Mucosa of stomach (tissue), 1 donor: ENCODE data around the gene FGB.

Source experiments
- H3K27me3 ChIP-seq: one replicate; pipeline ENCODE4 v1.7.0; 2013; ENCODE audit warnings: mild to moderate bottlenecking, low read length; ENCODE audit not compliant: control insufficient read depth, insufficient read depth
- H3K36me3 ChIP-seq: one replicate; pipeline ENCODE4 v1.7.0; 2013; ENCODE audit warnings: low read length; ENCODE audit not compliant: control insufficient read depth, insufficient read depth
- H3K4me1 ChIP-seq: one replicate; pipeline ENCODE4 v1.7.0; 2013; ENCODE audit warnings: mild to moderate bottlenecking, low read length; ENCODE audit not compliant: control insufficient read depth, insufficient read depth
- H3K4me3 ChIP-seq: one replicate; pipeline ENCODE4 v1.7.0; 2013; ENCODE audit warnings: low read length
- H3K9ac ChIP-seq: one replicate; pipeline ENCODE4 v1.7.0; 2013; ENCODE audit warnings: mild to moderate bottlenecking, low read length, moderate library complexity
- H3K9me3 ChIP-seq: one replicate; pipeline ENCODE4 v1.7.0; 2013; ENCODE audit warnings: mild to moderate bottlenecking, low read length, moderate library complexity; ENCODE audit not compliant: control insufficient read depth
- donor health status: Pancreatic carcinoma.

Gene FGB

DNA sequence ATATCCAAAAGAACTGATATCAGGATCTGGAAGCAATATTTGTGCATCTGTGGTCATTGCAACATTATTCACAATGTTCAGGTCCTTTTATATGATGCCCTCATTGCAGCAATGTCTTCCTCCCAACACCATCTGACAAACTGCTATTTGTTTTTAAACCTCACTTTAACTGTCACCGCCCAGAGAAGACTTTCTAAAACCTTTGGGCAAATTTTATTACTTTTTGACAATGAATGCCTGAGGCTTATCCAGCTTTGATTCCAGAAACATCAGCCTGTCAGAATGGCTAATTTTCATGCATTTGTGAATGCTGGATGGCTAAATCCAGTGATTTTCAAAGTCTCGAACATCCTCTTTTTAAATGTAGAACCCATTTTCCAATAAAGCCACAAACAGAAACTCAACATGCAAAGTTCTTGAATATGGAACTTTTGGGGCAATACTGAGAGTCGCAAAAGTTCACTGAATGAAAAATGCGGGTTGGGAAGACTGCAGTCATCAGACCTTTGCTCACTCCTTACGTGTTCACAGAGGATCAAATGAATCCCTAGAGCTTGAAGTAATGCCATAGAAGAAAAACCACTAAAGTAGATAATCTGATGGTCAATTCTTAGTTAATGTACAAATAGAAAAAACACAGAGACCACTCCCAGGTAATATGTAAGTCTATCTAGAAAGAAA lies 10.5 kb downstream of the FGB start:
- Histone ChIP-seq H3K4me3 (no peak overlapping the region), H3K9ac (no peak overlapping the region), H3K4me1 (no peaks in the 10 kb centered on the region), H3K36me3 (no peaks in the 10 kb centered on the region), H3K27me3 (no peaks in the 10 kb centered on the region), H3K9me3 (no peaks in the 10 kb centered on the region)

- Histone ChIP-seq H3K27me3 (no peaks in the 10 kb centered on the region), H3K4me3 (no peak overlapping the region), H3K36me3 (no peaks in the 10 kb centered on the region), H3K9me3 (no peaks in the 10 kb centered on the region), H3K4me1 (no peaks in the 10 kb centered on the region), H3K9ac (no peak overlapping the region)
Observed at GRCh38 chr4:154574311-154574710, 11.5 kb downstream of the FGB start.

- H3K9me3 ChIP-seq: no peaks in the 10 kb centered on the region
- H3K4me3 ChIP-seq: no peak overlapping the region
- H3K27me3 ChIP-seq: no peaks in the 10 kb centered on the region
- no peaks in the 10 kb centered on the region for H3K4me1 ChIP-seq
- H3K36me3 ChIP-seq: no peaks in the 10 kb centered on the region
- no peak overlapping the region for H3K9ac ChIP-seq
Observed at GRCh38 chr4:154577324-154577723, 14.5 kb downstream of the FGB start.

DNA sequence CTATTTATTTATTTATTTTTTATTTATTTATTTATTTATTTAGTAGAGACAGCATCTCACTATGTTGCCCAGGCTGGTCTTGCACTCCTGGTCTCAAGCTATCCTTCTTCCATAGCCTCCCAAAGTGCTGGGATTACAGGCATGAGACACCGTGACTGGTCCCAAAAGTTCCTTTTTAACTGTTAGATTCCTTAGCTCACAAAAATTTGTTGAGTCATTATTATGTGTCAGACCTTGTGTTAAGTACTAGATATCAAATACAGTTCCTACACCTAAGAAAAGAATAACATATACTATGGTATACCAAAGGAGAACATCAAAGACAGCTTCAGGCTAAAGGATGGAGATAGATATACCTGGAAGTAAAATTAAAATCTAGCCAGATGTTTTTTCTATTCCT lies 16.1 kb downstream of the FGB start:
- Histone ChIP-seq H3K9me3 (no peaks in the 10 kb centered on the region), H3K27me3 (no peaks in the 10 kb centered on the region), H3K9ac (no peak overlapping the region), H3K36me3 (no peaks in the 10 kb centered on the region), H3K4me1 (no peaks in the 10 kb centered on the region), H3K4me3 (no peak overlapping the region)

GRCh38 chr4:154579927-154580326 lies 17.1 kb downstream of the FGB start:
- Histone ChIP-seq H3K36me3 (no peaks in the 10 kb centered on the region), H3K9me3 (no peaks in the 10 kb centered on the region), H3K9ac (no peak overlapping the region), H3K4me3 (no peak overlapping the region), H3K4me1 (no peaks in the 10 kb centered on the region), H3K27me3 (no peaks in the 10 kb centered on the region)

GRCh38 chr4:154582723-154583122 lies 19.9 kb downstream of the FGB start:
- no peaks in the 10 kb centered on the region for H3K27me3 ChIP-seq
- no peaks in the 10 kb centered on the region for H3K36me3 ChIP-seq
- H3K9me3 ChIP-seq: no peaks in the 10 kb centered on the region

GRCh38 chr4:154583230-154583629 lies 20.4 kb downstream of the FGB start:
- Histone ChIP-seq H3K36me3 (no peaks in the 10 kb centered on the region), H3K27me3 (no peaks in the 10 kb centered on the region)

More at GRCh38 chr4:154582723-154583122, 19.9 kb downstream of the FGB start:
- Histone ChIP-seq H3K4me3 (no peak overlapping the region), H3K4me1 (no peaks in the 10 kb centered on the region), H3K9ac (no peak overlapping the region)

DNA sequence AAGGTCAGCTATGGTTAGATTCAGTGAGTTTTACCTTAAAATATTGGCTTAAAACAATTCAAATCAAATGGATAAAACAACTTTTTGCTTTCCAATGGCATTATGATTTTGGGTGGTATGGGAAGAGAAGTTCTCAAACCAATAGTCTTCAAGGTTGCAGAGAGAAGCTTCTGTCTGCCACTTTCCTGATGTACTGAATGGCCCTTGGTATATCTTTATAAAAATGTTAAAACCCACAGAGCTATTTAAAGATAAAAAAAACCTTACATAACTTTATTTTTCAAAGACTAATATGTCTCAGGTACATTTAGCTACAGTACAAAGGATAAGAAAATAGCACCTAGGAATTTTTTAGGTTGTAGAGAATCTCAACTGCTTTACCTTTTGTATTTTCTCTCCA lies 20.9 kb downstream of the FGB start:
- H3K9ac ChIP-seq: no peak overlapping the region
- H3K27me3 ChIP-seq: no peaks in the 10 kb centered on the region
- no peaks in the 10 kb centered on the region for H3K4me1 ChIP-seq
- H3K36me3 ChIP-seq: no peaks in the 10 kb centered on the region
- no peaks in the 10 kb centered on the region for H3K9me3 ChIP-seq
- no peak overlapping the region for H3K4me3 ChIP-seq

More at GRCh38 chr4:154583230-154583629, 20.4 kb downstream of the FGB start:
- Histone ChIP-seq H3K4me3 (no peak overlapping the region), H3K9me3 (no peaks in the 10 kb centered on the region), H3K9ac (no peak overlapping the region), H3K4me1 (no peaks in the 10 kb centered on the region)

DNA sequence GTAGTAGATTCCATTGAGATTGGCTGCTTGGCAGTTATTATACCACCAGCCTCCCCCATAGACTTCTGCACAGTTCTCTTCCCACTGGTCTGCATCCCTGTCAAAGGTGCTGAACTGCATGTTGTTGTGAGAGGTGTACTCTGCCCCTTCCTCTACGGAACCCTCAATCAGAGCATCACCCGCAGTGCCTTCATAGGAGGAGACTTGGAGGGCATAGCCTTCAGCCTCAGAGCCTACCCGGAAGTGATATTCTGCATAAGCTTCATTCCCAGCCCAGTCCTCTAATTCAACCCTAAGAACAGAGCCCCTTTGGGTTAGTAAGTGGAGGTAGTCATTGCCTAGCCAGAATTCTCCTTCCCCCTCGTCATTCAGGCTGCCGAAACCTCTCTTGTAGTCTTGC lies 21.4 kb downstream of the FGB start:
- no peaks in the 10 kb centered on the region for H3K36me3 ChIP-seq
- H3K4me1 ChIP-seq: no peaks in the 10 kb centered on the region
- no peaks in the 10 kb centered on the region for H3K27me3 ChIP-seq
- H3K9ac ChIP-seq: no peak overlapping the region
- no peak overlapping the region for H3K4me3 ChIP-seq
- H3K9me3 ChIP-seq: no peaks in the 10 kb centered on the region

- H3K27me3 ChIP-seq: no peaks in the 10 kb centered on the region
- H3K9ac ChIP-seq: no peak overlapping the region
- no peaks in the 10 kb centered on the region for H3K36me3 ChIP-seq
- no peak overlapping the region for H3K4me3 ChIP-seq
- no peaks in the 10 kb centered on the region for H3K4me1 ChIP-seq
- H3K9me3 ChIP-seq: no peaks in the 10 kb centered on the region
Observed at GRCh38 chr4:154585369-154586018, 22.7 kb downstream of the FGB start.

GRCh38 chr4:154586296-154587033 lies 23.7 kb downstream of the FGB start:
- Histone ChIP-seq H3K9ac (no peak overlapping the region), H3K9me3 (no peaks in the 10 kb centered on the region), H3K36me3 (no peaks in the 10 kb centered on the region), H3K4me3 (no peak overlapping the region), H3K4me1 (no peaks in the 10 kb centered on the region), H3K27me3 (no peaks in the 10 kb centered on the region)

DNA sequence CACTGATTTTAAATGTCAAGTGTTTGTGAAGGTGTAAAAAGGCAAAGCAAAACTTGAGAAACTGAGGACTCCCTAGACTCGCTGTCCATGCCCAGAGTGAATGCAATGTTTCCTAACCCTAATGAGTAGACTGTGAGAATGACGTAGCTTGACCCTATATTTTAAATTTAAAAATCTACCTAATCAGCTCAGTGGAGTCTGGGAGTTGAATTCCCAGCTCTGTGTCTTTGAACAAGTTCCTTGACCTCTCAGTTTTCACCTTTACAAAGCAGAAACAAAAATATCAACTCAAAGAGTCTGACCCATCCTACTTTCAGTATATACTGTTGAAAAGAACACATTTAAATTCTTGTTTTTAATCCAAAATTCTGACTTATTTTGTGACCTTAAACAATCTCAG lies 25.4 kb downstream of the FGB start:
- Histone ChIP-seq H3K36me3 (no peaks in the 10 kb centered on the region), H3K9ac (no peak overlapping the region), H3K4me3 (no peak overlapping the region), H3K27me3 (no peaks in the 10 kb centered on the region), H3K4me1 (no peaks in the 10 kb centered on the region), H3K9me3 (no peaks in the 10 kb centered on the region)
